Kidney epithelial cell (primary cell): Measurements from ENCODE around the gene SHISA9. TPM values are rescaled to one million over a fixed set of nuclear protein-coding genes. Genes with fewer than 3 reads are reported as not detected.

Experiments
- DNase-seq: peaks from one replicate; pipeline ENCODE4 v3.0.0-alpha.2; 2010; ENCODE audit warnings: low read depth
- H3K27me3 ChIP-seq: 2 replicates; pipeline ENCODE4 v1.6.0; 2011; ENCODE audit warnings: low read length; ENCODE audit not compliant: control insufficient read depth, insufficient read depth
- H3K36me3 ChIP-seq: 2 replicates; pipeline ENCODE4 v1.5.1; 2011; ENCODE audit warnings: low read length; ENCODE audit not compliant: control insufficient read depth, insufficient read depth
- H3K4me3 ChIP-seq: 2 replicates; pipeline ENCODE4 v1.5.1; 2011; ENCODE audit warnings: low read depth, mild to moderate bottlenecking, control low read depth, low read length
- total RNA-seq: library from RNA; depleted of rRNA; stranded (reverse); fragments of >200 nt; gene quantifications from 2 replicates; pipeline ENCODE4 v1.2.3, GENCODE V29; 2015
- TF ChIP-seq, protein P1 (sequence below): IDR thresholded peaks from 2 replicates; pipeline ENCODE4 v1.5.1; 2011; ENCODE audit warnings: mild to moderate bottlenecking, moderate library complexity, low read length, control low read depth, inconsistent platforms; ENCODE audit not compliant: insufficient read depth, poor library complexity, severe bottlenecking

The SHISA9 gene
- total RNA-seq, 1 donor from 2014 or later: 32.8 TPM

DNA sequence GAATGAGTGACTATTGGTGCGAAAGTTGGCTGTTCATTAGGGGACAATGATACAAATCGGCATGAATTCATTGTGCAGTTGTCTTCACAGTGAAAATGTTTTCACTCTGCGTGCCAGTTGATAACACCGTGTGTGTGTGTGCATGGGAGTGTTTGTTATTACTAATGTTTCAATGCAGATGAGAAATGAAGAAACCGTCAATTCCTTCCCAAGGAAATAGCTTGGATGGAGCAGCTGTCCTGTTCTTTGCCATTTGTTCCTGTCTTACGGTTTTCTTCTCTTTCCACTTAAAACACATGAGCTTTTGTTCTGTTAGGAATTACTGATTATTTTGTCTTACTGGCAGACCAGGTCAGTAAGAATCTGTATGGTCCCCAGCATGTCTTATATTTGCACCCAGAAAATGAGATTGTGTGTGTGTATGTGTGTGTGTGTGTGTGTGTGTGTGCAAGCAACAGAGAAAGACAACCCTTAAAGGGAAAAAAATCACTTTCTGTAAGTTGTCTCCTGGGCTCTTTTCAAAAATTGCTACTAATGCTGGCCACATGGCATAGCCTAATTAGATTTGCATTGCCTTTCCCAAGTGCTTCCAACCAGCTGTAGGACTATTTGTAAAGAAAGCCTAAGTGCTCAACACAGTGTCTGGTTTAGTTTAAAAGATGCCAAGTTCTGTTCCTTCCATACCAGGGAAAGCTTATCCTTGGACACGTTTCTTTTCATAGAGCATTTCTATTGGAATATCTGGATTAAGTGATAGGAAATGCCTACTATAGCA is 23.8 kb downstream of the SHISA9 start:
- Histone ChIP-seq H3K27me3 (no peaks in the 10 kb centered on the region), H3K4me3 (no peak overlapping the region), H3K36me3 (no peaks in the 10 kb centered on the region)
- no peak for DNase-seq
- TF ChIP-seq, protein P1, sequence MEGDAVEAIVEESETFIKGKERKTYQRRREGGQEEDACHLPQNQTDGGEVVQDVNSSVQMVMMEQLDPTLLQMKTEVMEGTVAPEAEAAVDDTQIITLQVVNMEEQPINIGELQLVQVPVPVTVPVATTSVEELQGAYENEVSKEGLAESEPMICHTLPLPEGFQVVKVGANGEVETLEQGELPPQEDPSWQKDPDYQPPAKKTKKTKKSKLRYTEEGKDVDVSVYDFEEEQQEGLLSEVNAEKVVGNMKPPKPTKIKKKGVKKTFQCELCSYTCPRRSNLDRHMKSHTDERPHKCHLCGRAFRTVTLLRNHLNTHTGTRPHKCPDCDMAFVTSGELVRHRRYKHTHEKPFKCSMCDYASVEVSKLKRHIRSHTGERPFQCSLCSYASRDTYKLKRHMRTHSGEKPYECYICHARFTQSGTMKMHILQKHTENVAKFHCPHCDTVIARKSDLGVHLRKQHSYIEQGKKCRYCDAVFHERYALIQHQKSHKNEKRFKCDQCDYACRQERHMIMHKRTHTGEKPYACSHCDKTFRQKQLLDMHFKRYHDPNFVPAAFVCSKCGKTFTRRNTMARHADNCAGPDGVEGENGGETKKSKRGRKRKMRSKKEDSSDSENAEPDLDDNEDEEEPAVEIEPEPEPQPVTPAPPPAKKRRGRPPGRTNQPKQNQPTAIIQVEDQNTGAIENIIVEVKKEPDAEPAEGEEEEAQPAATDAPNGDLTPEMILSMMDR: no peak

DNA sequence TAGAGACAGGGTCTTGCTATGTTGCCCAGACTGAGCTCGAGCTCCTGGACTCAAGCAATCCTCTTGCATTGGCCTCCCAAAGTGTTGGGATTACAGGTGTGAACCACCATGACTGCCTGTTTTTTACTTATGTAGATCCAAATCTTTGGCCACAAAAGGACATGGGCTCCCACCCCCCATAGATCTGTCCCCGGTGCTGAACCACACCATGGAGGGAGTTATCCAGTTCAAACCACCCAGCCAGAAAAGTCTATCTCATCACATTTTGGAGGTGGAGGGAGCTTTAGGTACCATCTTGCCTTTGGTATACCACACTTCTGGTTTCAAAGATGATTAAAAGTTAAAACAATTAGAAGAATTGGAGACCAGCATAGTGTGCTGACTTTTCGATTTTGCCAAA is 26.2 kb downstream of the SHISA9 start:
- TF ChIP-seq, protein P1: no peak
- no peaks in the 10 kb centered on the region for H3K36me3 ChIP-seq
- H3K27me3 ChIP-seq: no peaks in the 10 kb centered on the region
- H3K4me3 ChIP-seq: no peak overlapping the region
- DNase-seq: no peak

DNA sequence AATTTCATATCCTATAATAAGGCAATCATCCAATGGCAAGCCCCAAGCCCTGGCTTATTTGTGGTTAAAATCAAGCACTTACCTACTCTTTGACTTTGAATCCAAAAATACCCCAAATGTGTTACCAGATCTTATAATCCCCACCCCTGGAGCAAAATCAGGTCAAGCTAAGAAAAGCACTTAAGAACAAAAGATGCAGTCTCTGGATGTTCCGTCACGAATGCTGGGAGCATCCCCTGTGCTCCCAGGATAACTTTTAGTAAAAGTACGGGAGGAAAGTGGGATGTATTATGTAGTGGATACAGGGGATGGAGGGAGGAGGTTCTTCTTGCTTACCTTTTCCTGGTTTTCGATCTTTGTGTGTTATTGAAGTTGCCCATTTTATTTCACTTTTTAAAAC is 29.5 kb downstream of the SHISA9 start:
- no peak overlapping the region for H3K4me3 ChIP-seq
- H3K36me3 ChIP-seq: no peaks in the 10 kb centered on the region
- TF ChIP-seq, protein P1: no peak
- DNase-seq: no peak
- H3K27me3 ChIP-seq: no peaks in the 10 kb centered on the region

DNA sequence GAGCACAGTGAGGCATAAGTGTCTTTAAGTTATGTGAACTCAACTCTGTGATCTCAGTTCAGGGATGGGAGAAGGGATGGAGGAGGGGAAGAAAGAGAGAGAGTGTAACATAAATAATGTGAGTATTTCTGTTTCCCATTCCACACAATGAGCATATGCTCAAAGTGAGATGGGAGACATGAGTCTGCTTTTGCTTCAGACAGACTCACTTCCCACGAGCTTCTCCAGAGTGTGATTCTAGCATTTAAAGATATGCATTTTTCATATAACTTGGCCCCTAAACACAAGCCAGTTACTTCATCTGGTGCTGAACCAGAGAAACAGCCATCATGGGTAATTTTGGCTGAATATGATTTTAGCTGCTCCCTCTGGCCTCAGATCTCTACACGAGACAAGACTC is 35.0 kb downstream of the SHISA9 start:
- Histone ChIP-seq H3K36me3 (no peaks in the 10 kb centered on the region), H3K4me3 (no peak overlapping the region), H3K27me3 (no peaks in the 10 kb centered on the region)
- TF ChIP-seq, protein P1: no peak
- DNase-seq: no peak

DNA sequence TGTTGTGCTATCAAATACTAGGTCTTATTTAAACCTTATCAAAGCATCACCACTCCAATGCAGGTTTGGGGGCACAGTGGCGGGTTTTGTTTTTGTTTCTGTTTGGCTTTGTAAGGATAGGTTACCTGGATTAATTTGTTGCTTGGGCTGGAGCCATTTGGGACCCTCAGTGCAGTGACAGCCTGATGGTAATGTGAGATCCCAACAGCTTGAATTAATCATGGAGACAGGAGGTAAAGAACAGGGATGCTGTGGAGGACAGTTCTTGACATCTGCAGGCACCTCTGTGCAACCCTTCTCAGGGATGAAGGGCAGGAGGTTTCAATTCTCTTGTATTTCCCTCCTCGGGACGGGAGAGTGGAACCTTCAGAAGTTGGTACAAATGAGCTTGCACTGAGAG is 40.5 kb downstream of the SHISA9 start:
- no peak for DNase-seq
- no peaks in the 10 kb centered on the region for H3K27me3 ChIP-seq
- no peak overlapping the region for H3K4me3 ChIP-seq
- H3K36me3 ChIP-seq: no peaks in the 10 kb centered on the region
- TF ChIP-seq, protein P1: no peak

DNA sequence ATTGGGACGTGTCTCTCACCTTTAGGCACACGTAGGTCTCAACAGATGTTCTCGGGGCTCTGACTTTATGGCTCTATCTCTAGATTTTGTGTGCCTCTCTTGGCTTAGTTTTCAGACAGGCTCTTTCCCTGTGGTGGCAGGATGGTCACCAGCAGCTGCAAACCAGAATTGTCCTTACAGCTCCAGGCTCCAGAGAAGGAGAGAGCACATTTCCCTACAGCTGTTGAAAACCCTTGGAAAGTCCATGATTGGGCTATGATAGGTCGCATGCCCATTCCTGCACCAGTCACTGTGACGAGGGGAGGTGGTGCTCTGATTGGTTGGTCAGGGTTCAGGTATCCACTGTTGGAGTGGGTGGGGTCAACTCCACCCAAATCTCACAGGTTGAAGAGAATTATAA is 41.5 kb downstream of the SHISA9 start:
- Histone ChIP-seq H3K4me3 (no peak overlapping the region), H3K27me3 (no peaks in the 10 kb centered on the region), H3K36me3 (no peaks in the 10 kb centered on the region)
- TF ChIP-seq, protein P1: no peak
- no peak for DNase-seq
